ENCODE data around the gene TRA2A. TPM values are rescaled to one million over a fixed set of nuclear protein-coding genes. Genes with fewer than 3 reads are reported as not detected.

TRA2A gene
- total and polyA plus RNA-seq, 9 of the 15 experiments (the other 6 are each of a cell fraction or from before 2014, with no cell fraction given) = 22.7 to 210 (median 73.9) TPM

DNA sequence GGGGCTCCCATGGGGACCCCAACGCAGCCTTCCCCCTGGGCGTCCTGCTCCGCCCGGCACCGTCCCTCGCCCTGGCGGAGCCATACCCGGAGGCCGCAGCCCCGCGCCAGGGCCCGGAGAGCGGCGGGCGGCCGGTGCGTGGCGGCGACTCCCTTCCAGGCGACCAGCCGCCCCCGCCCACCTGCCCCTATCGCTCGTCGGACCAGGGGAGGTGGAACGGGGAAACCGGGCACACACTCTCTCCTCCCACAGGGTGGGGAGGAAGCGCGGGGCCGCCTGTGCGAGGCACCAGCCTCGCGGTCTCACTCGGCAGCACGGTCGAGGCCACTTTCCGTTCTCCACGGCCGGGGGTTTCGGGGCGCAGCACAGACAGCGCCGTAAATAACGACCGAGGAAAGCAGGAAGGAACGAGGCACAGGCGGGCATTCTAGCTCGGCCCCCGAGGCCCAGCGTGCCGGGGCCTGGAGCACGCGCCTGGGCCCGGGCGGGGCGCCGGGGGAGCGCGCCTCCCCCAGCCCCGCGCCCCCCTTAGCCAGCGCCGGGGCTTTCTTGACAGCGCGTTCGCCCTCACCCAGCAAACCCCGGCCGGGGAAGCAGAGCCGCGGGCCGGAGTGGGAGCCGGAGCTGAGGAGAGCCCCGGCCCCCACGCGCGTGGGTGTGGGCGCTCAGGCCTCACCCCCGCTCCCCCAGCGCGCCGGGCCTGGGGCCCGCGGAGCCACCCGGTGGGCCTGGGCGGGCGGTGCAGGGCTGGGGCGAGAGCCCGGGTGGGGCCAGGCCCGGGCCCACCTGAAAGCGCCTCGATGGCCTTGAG, 62.4 kb downstream of the TRA2A start (continued):
- TF ChIP-seq ZBTB8A (IDR thresholded peaks at IDR 0.05; ENCODE audit: partially characterized antibody) (no peak), ZNF146 (CRISPR knock-in tag; IDR thresholded peaks at IDR 0.05; ENCODE audit: unreplicated experiment) (no peak), ERF (CRISPR knock-in tag; IDR thresholded peaks at IDR 0.05) (no peak), KHSRP (IDR thresholded peaks at IDR 0.05) (no peak), ZBED1 (IDR thresholded peaks at IDR 0.05) (0 out of 2 replicates have a peak, but pooled peaks have one; percentile 20), CHD2 (IDR thresholded peaks at IDR 0.05; ENCODE audit: low read depth, low read length) (no peak), HNRNPL (IDR thresholded peaks at IDR 0.05; ENCODE audit: low read depth, low read length) (peak; percentile 55; the same call in 1 of the 2 replicates), ZNF224 (CRISPR knock-in tag; IDR thresholded peaks at IDR 0.05) (no peak), FOXK2 (conservative IDR thresholded peaks at IDR 0.05 in 1 of 2, IDR thresholded peaks at IDR 0.05 in 1 of 2; ENCODE audit: low read depth in 2 of 2) (no peak), ZNF239 (CRISPR knock-in tag; IDR thresholded peaks at IDR 0.05) (no peak), KAT2B (IDR thresholded peaks at IDR 0.05; ENCODE audit: low read depth, low read length) (no peak), ARID2 (IDR thresholded peaks at IDR 0.05) (no peak), ZNF324 (CRISPR knock-in tag; IDR thresholded peaks at IDR 0.05) (0 out of 2 replicates have a peak, but pooled peaks have one; percentile 24)
- TF ChIP-seq, protein P1, sequence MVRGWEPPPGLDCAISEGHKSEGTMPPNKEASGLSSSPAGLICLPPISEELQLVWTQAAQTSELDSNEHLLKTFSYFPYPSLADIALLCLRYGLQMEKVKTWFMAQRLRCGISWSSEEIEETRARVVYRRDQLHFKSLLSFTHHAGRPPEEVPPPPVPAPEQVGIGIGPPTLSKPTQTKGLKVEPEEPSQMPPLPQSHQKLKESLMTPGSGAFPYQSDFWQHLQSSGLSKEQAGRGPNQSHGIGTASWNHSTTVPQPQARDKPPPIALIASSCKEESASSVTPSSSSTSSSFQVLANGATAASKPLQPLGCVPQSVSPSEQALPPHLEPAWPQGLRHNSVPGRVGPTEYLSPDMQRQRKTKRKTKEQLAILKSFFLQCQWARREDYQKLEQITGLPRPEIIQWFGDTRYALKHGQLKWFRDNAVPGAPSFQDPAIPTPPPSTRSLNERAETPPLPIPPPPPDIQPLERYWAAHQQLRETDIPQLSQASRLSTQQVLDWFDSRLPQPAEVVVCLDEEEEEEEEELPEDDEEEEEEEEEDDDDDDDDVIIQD (CRISPR knock-in tag; IDR thresholded peaks at IDR 0.05) = no peak
- TF ChIP-seq, protein P2, sequence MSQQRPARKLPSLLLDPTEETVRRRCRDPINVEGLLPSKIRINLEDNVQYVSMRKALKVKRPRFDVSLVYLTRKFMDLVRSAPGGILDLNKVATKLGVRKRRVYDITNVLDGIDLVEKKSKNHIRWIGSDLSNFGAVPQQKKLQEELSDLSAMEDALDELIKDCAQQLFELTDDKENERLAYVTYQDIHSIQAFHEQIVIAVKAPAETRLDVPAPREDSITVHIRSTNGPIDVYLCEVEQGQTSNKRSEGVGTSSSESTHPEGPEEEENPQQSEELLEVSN (IDR thresholded peaks at IDR 0.05; ENCODE audit: borderline replicate concordance in 1 of 2, extremely low read depth in 1 of 2, insufficient read depth in 1 of 2, insufficient read length in 1 of 2, low read depth in 1 of 2, low read length in 1 of 2, poor library complexity in 1 of 2, severe bottlenecking in 1 of 2) = peak; percentile 57 to 75
- TF ChIP-seq, protein P3, sequence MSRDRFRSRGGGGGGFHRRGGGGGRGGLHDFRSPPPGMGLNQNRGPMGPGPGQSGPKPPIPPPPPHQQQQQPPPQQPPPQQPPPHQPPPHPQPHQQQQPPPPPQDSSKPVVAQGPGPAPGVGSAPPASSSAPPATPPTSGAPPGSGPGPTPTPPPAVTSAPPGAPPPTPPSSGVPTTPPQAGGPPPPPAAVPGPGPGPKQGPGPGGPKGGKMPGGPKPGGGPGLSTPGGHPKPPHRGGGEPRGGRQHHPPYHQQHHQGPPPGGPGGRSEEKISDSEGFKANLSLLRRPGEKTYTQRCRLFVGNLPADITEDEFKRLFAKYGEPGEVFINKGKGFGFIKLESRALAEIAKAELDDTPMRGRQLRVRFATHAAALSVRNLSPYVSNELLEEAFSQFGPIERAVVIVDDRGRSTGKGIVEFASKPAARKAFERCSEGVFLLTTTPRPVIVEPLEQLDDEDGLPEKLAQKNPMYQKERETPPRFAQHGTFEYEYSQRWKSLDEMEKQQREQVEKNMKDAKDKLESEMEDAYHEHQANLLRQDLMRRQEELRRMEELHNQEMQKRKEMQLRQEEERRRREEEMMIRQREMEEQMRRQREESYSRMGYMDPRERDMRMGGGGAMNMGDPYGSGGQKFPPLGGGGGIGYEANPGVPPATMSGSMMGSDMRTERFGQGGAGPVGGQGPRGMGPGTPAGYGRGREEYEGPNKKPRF (IDR thresholded peaks at IDR 0.05; ENCODE audit: low read depth, low read length) = no peak
- TF ChIP-seq, protein P4, sequence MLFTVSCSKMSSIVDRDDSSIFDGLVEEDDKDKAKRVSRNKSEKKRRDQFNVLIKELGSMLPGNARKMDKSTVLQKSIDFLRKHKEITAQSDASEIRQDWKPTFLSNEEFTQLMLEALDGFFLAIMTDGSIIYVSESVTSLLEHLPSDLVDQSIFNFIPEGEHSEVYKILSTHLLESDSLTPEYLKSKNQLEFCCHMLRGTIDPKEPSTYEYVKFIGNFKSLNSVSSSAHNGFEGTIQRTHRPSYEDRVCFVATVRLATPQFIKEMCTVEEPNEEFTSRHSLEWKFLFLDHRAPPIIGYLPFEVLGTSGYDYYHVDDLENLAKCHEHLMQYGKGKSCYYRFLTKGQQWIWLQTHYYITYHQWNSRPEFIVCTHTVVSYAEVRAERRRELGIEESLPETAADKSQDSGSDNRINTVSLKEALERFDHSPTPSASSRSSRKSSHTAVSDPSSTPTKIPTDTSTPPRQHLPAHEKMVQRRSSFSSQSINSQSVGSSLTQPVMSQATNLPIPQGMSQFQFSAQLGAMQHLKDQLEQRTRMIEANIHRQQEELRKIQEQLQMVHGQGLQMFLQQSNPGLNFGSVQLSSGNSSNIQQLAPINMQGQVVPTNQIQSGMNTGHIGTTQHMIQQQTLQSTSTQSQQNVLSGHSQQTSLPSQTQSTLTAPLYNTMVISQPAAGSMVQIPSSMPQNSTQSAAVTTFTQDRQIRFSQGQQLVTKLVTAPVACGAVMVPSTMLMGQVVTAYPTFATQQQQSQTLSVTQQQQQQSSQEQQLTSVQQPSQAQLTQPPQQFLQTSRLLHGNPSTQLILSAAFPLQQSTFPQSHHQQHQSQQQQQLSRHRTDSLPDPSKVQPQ (CRISPR knock-in tag; IDR thresholded peaks at IDR 0.05; ENCODE audit: borderline replicate concordance) = no peak
- TF ChIP-seq, protein P5, sequence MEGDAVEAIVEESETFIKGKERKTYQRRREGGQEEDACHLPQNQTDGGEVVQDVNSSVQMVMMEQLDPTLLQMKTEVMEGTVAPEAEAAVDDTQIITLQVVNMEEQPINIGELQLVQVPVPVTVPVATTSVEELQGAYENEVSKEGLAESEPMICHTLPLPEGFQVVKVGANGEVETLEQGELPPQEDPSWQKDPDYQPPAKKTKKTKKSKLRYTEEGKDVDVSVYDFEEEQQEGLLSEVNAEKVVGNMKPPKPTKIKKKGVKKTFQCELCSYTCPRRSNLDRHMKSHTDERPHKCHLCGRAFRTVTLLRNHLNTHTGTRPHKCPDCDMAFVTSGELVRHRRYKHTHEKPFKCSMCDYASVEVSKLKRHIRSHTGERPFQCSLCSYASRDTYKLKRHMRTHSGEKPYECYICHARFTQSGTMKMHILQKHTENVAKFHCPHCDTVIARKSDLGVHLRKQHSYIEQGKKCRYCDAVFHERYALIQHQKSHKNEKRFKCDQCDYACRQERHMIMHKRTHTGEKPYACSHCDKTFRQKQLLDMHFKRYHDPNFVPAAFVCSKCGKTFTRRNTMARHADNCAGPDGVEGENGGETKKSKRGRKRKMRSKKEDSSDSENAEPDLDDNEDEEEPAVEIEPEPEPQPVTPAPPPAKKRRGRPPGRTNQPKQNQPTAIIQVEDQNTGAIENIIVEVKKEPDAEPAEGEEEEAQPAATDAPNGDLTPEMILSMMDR (IDR thresholded peaks at IDR 0.05 in 2 of 3, conservative IDR thresholded peaks at IDR 0.05 in 1 of 3; ENCODE audit: insufficient read depth in 2 of 3, low read depth in 1 of 3, low read length in 3 of 3) = peak in 1 of 3 experiments; percentile 22; a peak in 1 of 6 replicates

All from K562 (cell line).